Panc1 (cell line): Measurements from ENCODE around the gene RPL3. TPM values are rescaled to one million over a fixed set of nuclear protein-coding genes. Genes with fewer than 3 reads are reported as not detected.

ENCODE experiments used
- ATAC-seq: fragments of 200-7000 bp; cut with Tn5 transposase; 2 replicates; pipeline ENCODE4 v1.9.1; 2020; ENCODE audit warnings: mild to moderate bottlenecking, moderate library complexity
- BruUV-seq: library from RNA; stranded (reverse); fragments of 400-500 nt; replicated peaks from 2 replicates; lab custom pipeline; 2021; lab: Mats Ljungman, UMichigan
- CTCF ChIA-PET: fragments of 300-600 bp; sonication (Branson Sonifier 250); formaldehyde crosslinking; loops from one replicate; lab custom pipeline; 2022; ENCODE audit warnings: antibody characterized with exemption; lab: Charles Lee
- POLR2A ChIA-PET: fragments of 300-600 bp; sonication (Branson Sonifier 250); formaldehyde crosslinking; loops from one replicate; lab custom pipeline; 2022; ENCODE audit warnings: antibody characterized with exemption; lab: Charles Lee
- DNase-seq: peaks from one replicate; pipeline ENCODE4 v3.0.0-alpha.2; 2010; ENCODE audit warnings: low read depth, low spot score
- H3K27ac ChIP-seq: 2 replicates; pipeline ENCODE4 v1.5.1; 2011; ENCODE audit warnings: mild to moderate bottlenecking, low read length, inconsistent platforms
- H3K27me3 ChIP-seq: fragments of 200-500 bp; sonication (Bioruptor generic); 2 replicates; pipeline ENCODE4 v1.6.0; 2014; ENCODE audit warnings: low read length, inconsistent platforms; ENCODE audit not compliant: control insufficient read depth, insufficient read depth
- H3K36me3 ChIP-seq: fragments of 200-500 bp; sonication (Bioruptor generic); 2 replicates; pipeline ENCODE4 v1.5.1; 2014; ENCODE audit warnings: inconsistent platforms, mild to moderate bottlenecking, low read length, moderate library complexity; ENCODE audit not compliant: control insufficient read depth, insufficient read depth
- H3K4me1 ChIP-seq: 2 replicates; pipeline ENCODE4 v1.5.1; 2011; ENCODE audit warnings: inconsistent platforms, mild to moderate bottlenecking, low read length, moderate library complexity; ENCODE audit not compliant: control insufficient read depth, insufficient read depth
- H3K4me3 ChIP-seq, 2 experiments: 2 replicates each; pipeline ENCODE4 v1.5.1; 2011 to 2012; ENCODE audit warnings: low read depth in 2 of 2, low read length in 2 of 2, mild to moderate bottlenecking in 2 of 2, inconsistent platforms in 1 of 2, moderate library complexity in 1 of 2
- H3K9me3 ChIP-seq: fragments of 200-500 bp; sonication (Bioruptor generic); 2 replicates; pipeline ENCODE4 v1.5.1; 2014; ENCODE audit warnings: low read depth, mild to moderate bottlenecking, inconsistent platforms, low read length, moderate library complexity; ENCODE audit not compliant: control insufficient read depth, insufficient read depth
- CTCF ChIP-seq: fragments of 450-650 bp; IDR thresholded peaks from 2 replicates; pipeline ENCODE4 v1.5.1; 2017; ENCODE audit warnings: mild to moderate bottlenecking
- POLR2AphosphoS5 ChIP-seq: IDR thresholded peaks from 2 replicates; pipeline ENCODE4 v1.6.1; 2012; ENCODE audit warnings: mild to moderate bottlenecking, low read depth, low read length, moderate library complexity
- SIN3A ChIP-seq: IDR thresholded peaks from 2 replicates; pipeline ENCODE4 v1.6.1; 2012; ENCODE audit warnings: low read depth, mild to moderate bottlenecking, low read length, moderate library complexity, borderline replicate concordance; ENCODE audit not compliant: insufficient read depth
- TCF7L2 ChIP-seq: IDR thresholded peaks from 2 replicates; pipeline ENCODE4 v1.6.1; 2011; ENCODE audit warnings: mild to moderate bottlenecking, low read depth, low read length, inconsistent platforms
- in situ Hi-C: cut with HindIII; loops from 2 replicates; pipeline ENCODE4 v1.10.0; 2016; ENCODE audit warnings: low sequenced_read_pairs, low pct_unique_long_range_greater_than_20kb
- intact Hi-C: fragments of 100-400 bp; cut with micrococcal nuclease; formaldehyde crosslinking; loops from one replicate; pipeline ENCODE4 v1.10.0; 2022; ENCODE audit not compliant: unreplicated experiment
- total RNA-seq: library from RNA; stranded (reverse); gene quantifications from one replicate; pipeline ENCODE4 v1.2.1, GENCODE V29; 2021; ENCODE audit not compliant: unreplicated experiment
- TF ChIP-seq, protein P1 (sequence below), 2 experiments: IDR thresholded peaks; 2 replicates each; pipeline ENCODE4 v1.6.1; 2011 to 2012; ENCODE audit warnings: low read depth in 2 of 2, control low read depth in 1 of 2, low read length in 1 of 2, mild to moderate bottlenecking in 1 of 2, moderate library complexity in 1 of 2; ENCODE audit not compliant: insufficient read depth in 1 of 2

RPL3 gene
- total RNA-seq, 1 experiment from 2014 or later = 885 TPM

- BruUV-seq = no TSS peak
- ATAC-seq = no peak
- Histone ChIP-seq H3K4me3 (no peak overlapping the region), H3K27me3 (no peaks in the 10 kb centered on the region), H3K27ac (no peak overlapping the region), H3K36me3 (no peaks in the 10 kb centered on the region), H3K4me1 (0 out of 2 replicates have a peak, but pooled peaks cover 2% of the 10 kb centered on the region), H3K9me3 (no peaks in the 10 kb centered on the region)
- DNase-seq = no peak
- TF ChIP-seq SIN3A = no peak
- TF ChIP-seq POLR2AphosphoS5 = no peak
- TF ChIP-seq CTCF = no peak
- TF ChIP-seq, protein P1, sequence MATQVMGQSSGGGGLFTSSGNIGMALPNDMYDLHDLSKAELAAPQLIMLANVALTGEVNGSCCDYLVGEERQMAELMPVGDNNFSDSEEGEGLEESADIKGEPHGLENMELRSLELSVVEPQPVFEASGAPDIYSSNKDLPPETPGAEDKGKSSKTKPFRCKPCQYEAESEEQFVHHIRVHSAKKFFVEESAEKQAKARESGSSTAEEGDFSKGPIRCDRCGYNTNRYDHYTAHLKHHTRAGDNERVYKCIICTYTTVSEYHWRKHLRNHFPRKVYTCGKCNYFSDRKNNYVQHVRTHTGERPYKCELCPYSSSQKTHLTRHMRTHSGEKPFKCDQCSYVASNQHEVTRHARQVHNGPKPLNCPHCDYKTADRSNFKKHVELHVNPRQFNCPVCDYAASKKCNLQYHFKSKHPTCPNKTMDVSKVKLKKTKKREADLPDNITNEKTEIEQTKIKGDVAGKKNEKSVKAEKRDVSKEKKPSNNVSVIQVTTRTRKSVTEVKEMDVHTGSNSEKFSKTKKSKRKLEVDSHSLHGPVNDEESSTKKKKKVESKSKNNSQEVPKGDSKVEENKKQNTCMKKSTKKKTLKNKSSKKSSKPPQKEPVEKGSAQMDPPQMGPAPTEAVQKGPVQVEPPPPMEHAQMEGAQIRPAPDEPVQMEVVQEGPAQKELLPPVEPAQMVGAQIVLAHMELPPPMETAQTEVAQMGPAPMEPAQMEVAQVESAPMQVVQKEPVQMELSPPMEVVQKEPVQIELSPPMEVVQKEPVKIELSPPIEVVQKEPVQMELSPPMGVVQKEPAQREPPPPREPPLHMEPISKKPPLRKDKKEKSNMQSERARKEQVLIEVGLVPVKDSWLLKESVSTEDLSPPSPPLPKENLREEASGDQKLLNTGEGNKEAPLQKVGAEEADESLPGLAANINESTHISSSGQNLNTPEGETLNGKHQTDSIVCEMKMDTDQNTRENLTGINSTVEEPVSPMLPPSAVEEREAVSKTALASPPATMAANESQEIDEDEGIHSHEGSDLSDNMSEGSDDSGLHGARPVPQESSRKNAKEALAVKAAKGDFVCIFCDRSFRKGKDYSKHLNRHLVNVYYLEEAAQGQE (IDR thresholded peaks at IDR 0.05; ENCODE audit: insufficient read depth in 1 of 2, low read depth in 2 of 2, low read length in 1 of 2) = no peak
- no peak for TF ChIP-seq TCF7L2
- CTCF ChIA-PET = no interaction called here
- intact Hi-C loops = no loop called here
- in situ Hi-C loops = no loop called here
- POLR2A ChIA-PET = no interaction called here
Measured at GRCh38 chr22:39270280-39270679, 49.1 kb downstream of the RPL3 start.

GRCh38 chr22:39269095-39269790, 50.2 kb downstream of the RPL3 start:
- H3K36me3 ChIP-seq = no peaks in the 10 kb centered on the region
- no peaks in the 10 kb centered on the region for H3K9me3 ChIP-seq
- H3K4me3 ChIP-seq = no peak overlapping the region
- in situ Hi-C loops = no loop called here
- no peak for DNase-seq
- ChIA-PET POLR2A (interaction anchor here (0.6 kb wide), 1 partner anchor 85 kb away, joined by 3 read pairs; no protein-coding TSS in a partner anchor), CTCF (interaction anchor here (0.7 kb wide), 1 partner anchor 177 kb away, joined by 3 read pairs; no protein-coding TSS in a partner anchor)
- intact Hi-C loops = no loop called here
- H3K27ac ChIP-seq = peak overlapping the region; percentile 34; the same call in 1 of the 2 replicates
- no peaks in the 10 kb centered on the region for H3K27me3 ChIP-seq
- BruUV-seq = no TSS peak
- ATAC-seq = peak; percentile 68
- H3K4me1 ChIP-seq = 0 out of 2 replicates have a peak, but pooled peaks cover 2% of the 10 kb centered on the region
- no peak for TF ChIP-seq POLR2AphosphoS5
- no peak for TF ChIP-seq CTCF
- no peak for TF ChIP-seq TCF7L2
- TF ChIP-seq, protein P1 (IDR thresholded peaks at IDR 0.05; ENCODE audit: insufficient read depth in 1 of 2, low read depth in 2 of 2, low read length in 1 of 2) = no peak
- TF ChIP-seq SIN3A = no peak
